Small intestine (tissue), 16 donors: Measurements from ENCODE around the gene RRAS. TPM values are rescaled to one million over a fixed set of nuclear protein-coding genes. Genes with fewer than 3 reads are reported as not detected.

Experiments used
- DNase-seq, 2 donors: peaks; one replicate each; pipeline versions ENCODE4 v3.0.0 to v3.0.0-alpha.2; 2013
- FAIRE-seq: peaks from 2 replicates; lab custom pipeline; 2012; peaks lifted over from hg19 to GRCh38; lab: Jason Lieb, UNC
- H3K27ac ChIP-seq, 3 donors: one replicate each; pipeline ENCODE4 v1.5.1; 2013; ENCODE audit warnings: low read length in 2 of 3, mild to moderate bottlenecking in 2 of 3, control low read depth in 1 of 3, inconsistent platforms in 1 of 3, low read depth in 1 of 3, moderate library complexity in 1 of 3
- H3K27me3 ChIP-seq, 3 donors: one replicate each; pipeline ENCODE4 v1.6.1; 2013; ENCODE audit warnings: low read length in 3 of 3, inconsistent platforms in 1 of 3; ENCODE audit not compliant: control insufficient read depth in 3 of 3, insufficient read depth in 3 of 3
- H3K36me3 ChIP-seq, 3 donors: one replicate each; pipeline ENCODE4 v1.6.1; 2013; ENCODE audit warnings: low read length in 3 of 3, inconsistent platforms in 1 of 3, low read depth in 1 of 3, mild to moderate bottlenecking in 1 of 3, moderate library complexity in 1 of 3; ENCODE audit not compliant: control insufficient read depth in 3 of 3, insufficient read depth in 2 of 3
- H3K4me1 ChIP-seq, 3 donors: one replicate each; pipeline ENCODE4 v1.6.1; 2013; ENCODE audit warnings: low read length in 2 of 3, inconsistent platforms in 1 of 3, low read depth in 1 of 3, mild to moderate bottlenecking in 1 of 3, moderate library complexity in 1 of 3; ENCODE audit not compliant: control insufficient read depth in 3 of 3, insufficient read depth in 2 of 3
- H3K4me3 ChIP-seq, 3 donors: one replicate each; pipeline ENCODE4 v1.5.1; 2013; ENCODE audit warnings: low read length in 3 of 3, control low read depth in 1 of 3, inconsistent platforms in 1 of 3, low read depth in 1 of 3, mild to moderate bottlenecking in 1 of 3, moderate library complexity in 1 of 3
- H3K9me3 ChIP-seq, 2 donors: one replicate each; pipeline ENCODE4 v1.6.1; 2013; ENCODE audit warnings: low read depth in 1 of 2, low read length in 1 of 2; ENCODE audit not compliant: control insufficient read depth in 2 of 2, insufficient read depth in 1 of 2
- WGBS, 3 donors: extraction: QIAGEN DNeasy Blood & Tissue Kit; methylation state at CpG; one replicate each; pipeline ENCODE4 v1.1.7; 2013; 5-methylcytosine and 5-hydroxymethylcytosine counted together
- long read RNA-seq, 10 donors: transcript quantifications; one replicate each; lab custom pipeline, GENCODE V29; 2026
- polyA plus RNA-seq, 4 donors: library from polyadenylated mRNA; stranded (reverse) in 3 of 4; unstranded in 1 of 4; fragments of 200-250 nt in 3 of 4; fragments of 120-200 nt in 1 of 4; gene quantifications; one replicate each; pipeline versions ENCODE4 v1.2.1 to v1.2.3, GENCODE V29; 2013
- donor health status: healthy with polysubstance abuse.
- donor health status: control.
- donor health status: control.
- donor health status: Bipolar disorder and iron deficiency.
- donor health status: healthy.

Gene RRAS
- 100 to 1,000 TPM in 2 of 4 donors, 10 to 100 TPM in 2; 30.6 to 105 (median 85.5) TPM for polyA plus RNA-seq
- long read RNA-seq, donor 1, transcript RRAS-201 (6 exons, 1,044 nt) = major isoform, 35 of 46 reads
- long read RNA-seq, donor 1, partial matches to known transcripts = 11 of 46 reads
- long read RNA-seq, donor 1, other reads (novel, unspliced or antisense) = 0 of 46 reads
- long read RNA-seq, donor 2, transcript RRAS-201 (6 exons, 1,044 nt) = major isoform, 9 of 22 reads
- long read RNA-seq, donor 2, partial matches to known transcripts = 12 of 22 reads
- long read RNA-seq, donor 2, other reads (novel, unspliced or antisense) = 0 of 22 reads
- long read RNA-seq, donor 3, transcript RRAS-201 (6 exons, 1,044 nt) = major isoform, 14 of 14 reads
- long read RNA-seq, donor 3, partial matches to known transcripts = 0 of 14 reads
- long read RNA-seq, donor 3, other reads (novel, unspliced or antisense) = 0 of 14 reads
- long read RNA-seq, donor 4 = 0 reads
- long read RNA-seq, donor 5, partial matches to known transcripts = 0 of 3 reads
- long read RNA-seq, donor 5, other reads (novel, unspliced or antisense) = 0 of 3 reads
- long read RNA-seq, donor 6, transcript RRAS-201 (6 exons, 1,044 nt) = major isoform, 21 of 21 reads
- long read RNA-seq, donor 6, partial matches to known transcripts = 0 of 21 reads
- long read RNA-seq, donor 6, other reads (novel, unspliced or antisense) = 0 of 21 reads
- long read RNA-seq, donor 7, transcript RRAS-201 (6 exons, 1,044 nt) = major isoform, 47 of 47 reads
- long read RNA-seq, donor 7, partial matches to known transcripts = 0 of 47 reads
- long read RNA-seq, donor 7, other reads (novel, unspliced or antisense) = 0 of 47 reads
- long read RNA-seq, donor 8, transcript RRAS-201 (6 exons, 1,044 nt) = major isoform, 5 of 5 reads
- long read RNA-seq, donor 8, partial matches to known transcripts = 0 of 5 reads
- long read RNA-seq, donor 8, other reads (novel, unspliced or antisense) = 0 of 5 reads
- long read RNA-seq, donor 9, transcript RRAS-201 (6 exons, 1,044 nt) = major isoform, 8 of 8 reads
- long read RNA-seq, donor 9, partial matches to known transcripts = 0 of 8 reads
- long read RNA-seq, donor 9, other reads (novel, unspliced or antisense) = 0 of 8 reads
- long read RNA-seq, donor 10, transcript RRAS-201 (6 exons, 1,044 nt) = major isoform, 24 of 58 reads
- long read RNA-seq, donor 10, partial matches to known transcripts = 34 of 58 reads
- long read RNA-seq, donor 10, other reads (novel, unspliced or antisense) = 0 of 58 reads

DNA sequence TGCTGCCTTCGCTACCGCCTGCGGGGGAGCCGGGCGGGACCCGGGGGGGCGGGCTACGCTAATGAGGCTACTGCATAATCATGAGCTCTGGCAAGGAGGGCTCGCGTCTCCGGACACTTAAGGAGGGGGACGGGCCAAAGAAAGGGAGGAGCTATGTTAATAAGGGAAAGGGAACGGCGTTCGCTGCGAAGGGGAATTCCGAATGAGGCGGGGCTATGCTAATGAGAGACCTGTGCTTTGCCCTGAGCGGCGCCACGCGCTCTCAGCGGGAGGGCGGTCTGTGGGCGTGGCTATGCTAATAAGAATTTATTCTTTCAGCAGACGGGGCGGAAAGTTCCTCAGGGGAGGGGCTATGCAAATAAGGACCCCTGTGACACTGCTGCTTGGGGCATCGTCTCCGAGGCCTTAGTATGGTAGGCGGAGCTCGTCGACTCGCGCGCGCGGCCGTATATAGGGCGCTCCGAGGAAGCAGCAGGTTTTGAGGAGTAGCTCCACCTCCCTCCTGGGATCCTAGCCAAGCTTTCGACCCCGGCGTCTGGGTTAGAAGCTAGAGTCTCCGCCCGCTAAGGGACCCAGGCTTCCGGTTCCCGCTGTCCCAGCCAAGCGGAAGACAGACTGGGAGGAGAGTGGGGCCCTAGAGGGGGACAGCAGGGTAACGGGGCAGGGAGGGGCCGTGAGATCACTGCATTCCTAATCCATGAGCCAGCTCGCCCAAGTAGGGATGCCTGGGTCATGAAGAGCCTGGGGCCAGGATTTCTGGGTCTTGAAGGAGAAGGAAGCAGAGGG, at the start of gene RRAS:
Gene RRAS (minus strand): TSS at position 31 of the 786 bp plus-strand sequence. CDS start 45 bp downstream, outside the sequence.
- FAIRE-seq = peak; percentile 81
- H3K4me1 ChIP-seq = peaks cover 0 to 57% (median 16%) of the 10 kb centered on the region in 3 donors
- 0% methylated on average over 40 to 51 of the region's 51 CpGs for WGBS, 3 donors
- H3K4me3 ChIP-seq = peak within 1 kb of the TSS; percentile 48 to 78 (median 65)
- H3K9me3 ChIP-seq = no peaks in the 10 kb centered on the region
- peak; percentile 100 for DNase-seq
- H3K27me3 ChIP-seq = peaks cover 0 to 16% (median 0%) of the 10 kb centered on the region in 3 donors
- H3K27ac ChIP-seq = peak within 1 kb of the TSS; percentile 95 to 99 (median 95)
- H3K36me3 ChIP-seq = peaks cover 0 to 17% (median 0%) of the 10 kb centered on the region in 3 donors

DNA sequence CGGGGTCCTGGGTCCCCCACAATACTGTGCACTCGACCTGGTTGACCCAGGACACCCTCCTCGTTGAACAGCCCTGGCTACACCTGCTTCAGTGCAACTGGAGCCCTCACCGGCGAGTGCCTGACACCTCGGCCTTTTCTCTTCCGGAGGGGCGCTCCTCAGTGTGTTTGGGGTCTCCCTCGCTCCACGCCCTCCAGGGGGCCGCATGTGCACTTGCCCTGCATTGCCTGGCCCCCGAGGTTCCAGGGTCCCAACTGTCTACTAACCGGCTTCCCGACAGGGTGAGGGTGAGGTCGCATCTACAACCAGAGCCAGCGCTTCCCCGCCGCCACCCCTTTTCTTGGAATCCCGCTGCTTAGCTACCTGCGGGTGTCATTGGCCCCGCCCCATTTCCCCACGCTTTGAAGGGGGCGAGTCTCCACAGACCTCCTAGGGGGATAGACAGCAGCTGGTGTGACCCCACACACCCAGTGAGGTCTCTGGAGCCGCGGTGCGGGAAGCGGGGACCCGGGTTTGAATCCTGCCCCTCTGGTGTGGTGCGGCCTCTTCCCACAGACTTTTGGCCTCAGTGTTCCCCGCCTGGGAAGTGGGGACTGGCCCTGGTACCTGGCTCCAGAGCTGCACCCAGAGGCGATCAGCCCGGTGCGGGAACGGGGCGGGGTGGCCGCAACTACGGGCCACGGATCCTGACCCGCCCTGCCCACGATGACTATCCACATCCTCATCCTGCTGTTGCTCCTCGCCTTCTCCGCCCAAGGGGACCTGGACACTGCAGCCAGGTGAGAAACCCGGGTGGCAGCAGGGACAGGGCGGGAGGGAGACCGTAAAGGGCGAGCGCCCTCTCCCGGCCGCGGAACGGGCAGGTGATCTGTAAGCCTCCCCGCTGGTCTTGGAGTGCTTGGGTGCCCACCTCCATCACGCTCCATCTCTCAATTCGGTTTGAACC, 49.5 kb upstream of the RRAS start, which contains the start of gene ADM5:
Gene ADM5 (plus strand): TSS at position 462 of the 946 bp plus-strand sequence. CDS start 244 bp downstream, at position 706.
- WGBS, 3 donors = 17 to 32% (median 31%) methylated on average over 54 of the region's 54 CpGs
- peaks cover 0 to 15% (median 5%) of the 10 kb centered on the region in 3 donors for H3K4me1 ChIP-seq
- peak within 1 kb of the TSS in 2 of 3 donors; percentile 34 to 42 for H3K4me3 ChIP-seq
- FAIRE-seq (no peak), DNase-seq (peak; percentile 52 to 66)
- peak within 1 kb of the TSS in 1 of 3 donors; percentile 42 for H3K27ac ChIP-seq
- peaks cover 8 to 50% (median 9%) of the 10 kb centered on the region in 3 donors for H3K36me3 ChIP-seq
- peaks cover 0 to 46% (median 0%) of the 10 kb centered on the region in 3 donors for H3K27me3 ChIP-seq
- no peaks in the 10 kb centered on the region for H3K9me3 ChIP-seq

DNA sequence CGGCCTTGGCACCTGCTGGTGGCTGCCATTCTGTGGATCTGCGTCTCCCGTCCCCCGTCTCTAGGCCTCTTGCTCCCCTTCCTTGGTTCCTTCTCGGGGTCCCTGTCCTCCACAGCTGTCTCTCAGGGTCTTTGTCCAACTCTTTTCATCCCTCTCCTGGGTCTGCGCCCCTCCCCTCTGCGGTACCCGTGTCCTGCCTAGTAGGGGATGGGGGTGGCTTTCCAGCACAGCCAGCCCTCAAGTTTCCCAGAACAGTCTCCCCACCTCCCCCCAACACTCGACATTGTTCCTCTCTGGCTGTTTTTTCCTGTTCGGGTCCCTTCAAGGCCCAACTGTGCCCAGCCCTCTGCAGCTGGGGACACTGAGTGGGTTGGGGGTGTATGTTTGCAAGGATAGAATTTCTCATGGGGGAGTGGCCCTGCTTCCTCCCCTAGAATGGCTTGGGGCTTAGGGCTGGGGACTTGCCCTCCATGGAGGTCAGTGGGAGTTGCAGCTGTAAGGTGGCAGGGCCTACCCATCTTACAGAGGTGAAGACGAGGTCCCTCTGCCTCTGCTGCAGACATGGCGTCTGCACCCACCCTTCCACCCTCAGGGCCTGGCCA, 48.7 kb upstream of the RRAS start:
- FAIRE-seq (no peak), DNase-seq (peak in 1 of 2 donors; percentile 26)
- Histone ChIP-seq H3K4me3 (no peak overlapping the region), H3K9me3 (no peaks in the 10 kb centered on the region), H3K27me3 (peaks cover 0 to 46% (median 0%) of the 10 kb centered on the region in 3 donors), H3K27ac (no peak overlapping the region), H3K4me1 (peaks cover 0 to 15% (median 5%) of the 10 kb centered on the region in 3 donors), H3K36me3 (peaks cover 8 to 58% (median 9%) of the 10 kb centered on the region in 3 donors)
- WGBS, 3 donors = 71 to 80% (median 76%) methylated on average over 11 to 12 of the region's 12 CpGs

DNA sequence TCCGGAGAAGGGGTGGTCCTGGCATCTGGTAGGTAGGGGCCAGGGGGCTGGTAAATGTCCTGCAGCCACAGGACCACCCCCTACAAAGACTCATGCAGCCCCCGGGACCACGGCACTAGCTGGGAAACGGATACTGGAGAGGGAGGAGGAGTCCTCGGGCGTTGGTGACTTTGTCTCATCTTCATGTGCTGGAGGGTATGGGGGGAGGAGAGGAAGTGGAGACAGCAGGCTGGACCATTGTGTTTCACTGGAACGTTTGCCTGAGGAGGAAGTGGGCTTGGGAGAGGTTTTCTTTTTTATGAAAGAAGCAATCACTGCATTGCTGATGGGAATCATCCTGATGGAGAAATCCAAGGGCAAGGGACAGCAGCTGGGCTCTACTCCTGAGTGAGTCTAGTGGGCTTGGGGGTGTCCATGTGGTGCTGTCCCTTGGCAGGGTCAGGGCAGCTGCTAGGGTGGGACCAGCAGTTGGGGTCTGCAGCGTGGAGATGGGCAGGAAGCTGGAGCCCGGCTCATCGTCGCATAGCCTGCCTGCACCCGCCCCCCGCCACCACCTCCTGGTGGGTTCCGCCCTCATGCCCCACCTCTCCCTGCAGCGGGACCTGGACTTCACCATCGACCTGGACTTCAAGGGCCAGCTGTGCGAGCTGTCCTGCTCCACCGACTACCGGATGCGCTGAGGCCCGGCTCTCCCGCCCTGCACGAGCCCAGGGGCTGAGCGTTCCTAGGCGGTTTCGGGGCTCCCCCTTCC, 47.8 kb upstream of the RRAS start:
- Histone ChIP-seq H3K27me3 (peaks cover 0 to 39% (median 0%) of the 10 kb centered on the region in 3 donors), H3K4me1 (peaks cover 0 to 15% (median 5%) of the 10 kb centered on the region in 3 donors), H3K36me3 (peaks cover 8 to 67% (median 9%) of the 10 kb centered on the region in 3 donors), H3K4me3 (no peak overlapping the region), H3K9me3 (no peaks in the 10 kb centered on the region), H3K27ac (no peak overlapping the region)
- FAIRE-seq (no peak), DNase-seq (no peak)
- 66 to 79% (median 77%) methylated on average over 25 to 26 of the region's 26 CpGs for WGBS, 3 donors

DNA sequence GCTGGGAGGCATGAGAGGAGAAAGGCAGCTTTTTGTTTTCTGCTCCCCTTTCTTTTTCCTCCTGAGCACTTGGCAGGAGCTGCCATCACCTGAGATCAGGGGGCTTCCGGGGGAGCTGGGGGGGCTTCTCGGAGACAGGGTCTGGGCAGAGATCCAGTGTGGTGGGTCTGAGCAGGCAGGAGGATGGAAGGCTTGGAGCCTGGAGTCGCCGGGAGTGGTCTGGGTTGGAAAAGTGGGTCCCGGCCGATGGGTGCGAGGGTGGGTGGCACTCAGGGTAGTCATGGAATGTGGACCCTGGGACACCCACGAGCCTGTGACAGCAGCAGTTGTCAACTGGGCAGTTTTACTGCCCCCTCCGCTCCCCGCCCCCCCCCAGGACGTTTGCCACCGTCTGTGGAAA, 47.2 kb upstream of the RRAS start:
- H3K27ac ChIP-seq = no peak overlapping the region
- H3K36me3 ChIP-seq = peaks cover 12 to 73% (median 12%) of the 10 kb centered on the region in 3 donors
- FAIRE-seq = no peak

DNA sequence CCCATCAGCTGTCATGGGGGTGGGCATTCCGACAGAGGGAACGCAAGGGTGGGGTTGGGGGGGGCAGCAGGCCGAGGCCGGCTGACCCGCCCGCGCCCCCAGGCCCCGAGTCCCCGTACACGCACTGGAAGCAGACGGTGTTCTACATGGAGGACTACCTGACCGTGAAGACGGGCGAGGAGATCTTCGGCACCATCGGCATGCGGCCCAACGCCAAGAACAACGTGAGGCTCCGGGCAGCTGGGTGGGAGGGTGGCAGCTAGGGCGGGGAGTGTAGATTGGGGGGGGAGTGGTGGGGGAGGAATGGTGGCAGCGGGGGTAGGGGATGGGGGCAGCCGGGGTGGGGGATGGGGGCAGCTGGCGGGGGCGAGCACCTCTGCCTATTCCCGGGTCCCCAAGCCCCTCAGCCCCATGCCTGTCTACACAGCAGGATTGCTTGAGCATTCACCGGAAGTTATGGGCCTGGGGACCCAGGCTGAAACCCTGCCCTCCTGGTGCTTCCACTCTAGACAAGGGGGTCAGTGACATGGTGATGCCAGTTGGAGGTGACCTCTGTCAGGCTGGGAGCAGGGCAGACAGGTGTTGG, 46.7 kb upstream of the RRAS start:
- H3K36me3 ChIP-seq = peaks cover 12 to 78% (median 16%) of the 10 kb centered on the region in 3 donors
- no peak overlapping the region for H3K27ac ChIP-seq
- DNase-seq (no peak), FAIRE-seq (no peak)
- peaks cover 0 to 29% (median 0%) of the 10 kb centered on the region in 3 donors for H3K27me3 ChIP-seq
- no peaks in the 10 kb centered on the region for H3K9me3 ChIP-seq
- WGBS, 3 donors = 91 to 93% (median 92%) methylated on average over 24 to 27 of the region's 27 CpGs
- H3K4me1 ChIP-seq = peaks cover 0 to 15% (median 5%) of the 10 kb centered on the region in 3 donors
- no peak overlapping the region for H3K4me3 ChIP-seq

More for the DNA sequence above, 47.2 kb upstream of the RRAS start:
- peaks cover 0 to 33% (median 0%) of the 10 kb centered on the region in 3 donors for H3K27me3 ChIP-seq
- WGBS, 3 donors = 73 to 82% (median 77%) methylated on average over 11 to 12 of the region's 12 CpGs
- H3K4me3 ChIP-seq = no peak overlapping the region
- H3K4me1 ChIP-seq = peaks cover 0 to 15% (median 5%) of the 10 kb centered on the region in 3 donors
- no peak for DNase-seq
- no peaks in the 10 kb centered on the region for H3K9me3 ChIP-seq
